GM18517 (cell line): ENCODE data around the gene PTPRO.

Source experiments
- ATAC-seq: cut with Tn5 transposase; IDR thresholded peaks from one replicate; pipeline ENCODE4 v1.9.1; 2021; ENCODE audit warnings: mild to moderate bottlenecking, moderate library complexity; ENCODE audit not compliant: unreplicated experiment

The PTPRO gene

DNA sequence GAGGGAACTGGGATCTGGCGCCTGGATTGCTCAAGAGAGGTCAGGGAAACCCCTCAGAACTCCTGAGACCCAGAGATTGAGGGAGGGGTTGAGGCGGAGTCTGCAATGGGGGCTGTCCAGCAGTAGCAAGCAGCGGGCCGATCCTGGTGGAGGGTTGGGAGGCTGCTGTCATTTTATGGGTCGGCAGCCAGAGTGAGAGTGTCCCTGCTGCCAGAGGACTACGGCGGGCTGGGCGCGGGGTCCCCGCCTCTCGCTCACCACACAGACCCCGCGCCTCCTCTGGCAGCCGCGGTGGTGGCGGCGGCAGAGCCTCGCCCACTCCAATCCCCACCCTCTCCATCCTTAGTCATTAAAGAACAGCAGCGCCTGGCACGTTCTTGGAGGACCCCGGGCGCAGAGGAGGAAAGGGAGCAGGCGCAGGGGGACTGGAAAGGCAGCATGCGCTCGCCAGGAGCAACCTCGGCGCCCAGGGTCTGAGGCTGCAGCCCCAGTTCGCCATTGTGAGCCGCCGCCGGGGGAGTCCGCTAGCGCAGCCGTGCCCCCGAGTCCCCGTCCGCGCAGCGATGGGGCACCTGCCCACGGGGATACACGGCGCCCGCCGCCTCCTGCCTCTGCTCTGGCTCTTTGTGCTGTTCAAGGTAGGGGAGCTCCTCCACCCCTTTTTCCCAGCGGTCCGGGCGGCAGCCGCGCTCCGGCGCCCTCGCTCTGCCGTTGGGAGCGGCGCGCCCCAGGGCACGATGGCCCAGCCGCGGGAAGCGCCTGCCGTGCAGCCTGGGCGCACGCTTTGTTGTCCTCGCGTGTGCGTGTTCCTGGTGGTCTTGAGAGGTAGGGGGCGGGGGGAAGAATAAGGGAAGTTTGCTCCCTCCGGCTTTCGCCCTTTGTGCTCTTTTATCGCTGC is at the start of gene PTPRO:
Gene PTPRO (plus strand): TSS at position 345 of the 898 bp plus-strand sequence.
- ATAC-seq = no peak

- no peak for ATAC-seq
Observed at GRCh38 chr12:15273896-15274295, 48.4 kb upstream of the PTPRO start.

GRCh38 chr12:15274561-15274967 is 47.7 kb upstream of the PTPRO start:
- ATAC-seq = no peak

DNA sequence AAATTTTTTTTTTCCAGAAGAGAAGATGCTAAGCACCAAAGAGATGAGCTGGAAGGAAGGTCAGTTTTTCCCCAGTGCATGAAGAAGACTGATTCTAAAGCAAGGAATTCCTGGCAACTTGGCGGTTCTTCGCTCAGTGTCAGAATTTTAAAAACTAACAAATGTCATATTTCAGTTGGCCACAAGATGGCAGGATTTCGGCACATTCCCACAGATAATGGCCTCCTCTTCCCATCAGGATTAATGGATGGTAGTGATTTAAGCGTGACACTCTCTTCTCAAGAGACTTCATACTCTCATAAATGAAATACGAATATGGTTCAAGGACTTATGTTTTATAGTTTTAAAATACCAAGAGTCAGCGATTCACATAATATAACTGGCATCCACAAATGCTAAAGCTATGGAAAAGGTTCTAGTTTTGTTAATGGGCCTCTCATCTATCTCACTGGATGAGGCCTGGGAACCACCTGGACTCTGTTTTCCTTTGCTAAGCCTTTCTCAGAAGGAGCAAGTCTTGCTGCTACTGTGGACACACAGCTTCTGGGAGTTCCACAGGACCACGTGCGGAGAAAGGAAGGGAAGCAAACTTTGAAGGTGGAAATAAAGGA is 46.1 kb upstream of the PTPRO start:
- ATAC-seq = no peak

- ATAC-seq = peak; percentile 94
Observed at GRCh38 chr12:15278816-15279658, 43.3 kb upstream of the PTPRO start.

DNA sequence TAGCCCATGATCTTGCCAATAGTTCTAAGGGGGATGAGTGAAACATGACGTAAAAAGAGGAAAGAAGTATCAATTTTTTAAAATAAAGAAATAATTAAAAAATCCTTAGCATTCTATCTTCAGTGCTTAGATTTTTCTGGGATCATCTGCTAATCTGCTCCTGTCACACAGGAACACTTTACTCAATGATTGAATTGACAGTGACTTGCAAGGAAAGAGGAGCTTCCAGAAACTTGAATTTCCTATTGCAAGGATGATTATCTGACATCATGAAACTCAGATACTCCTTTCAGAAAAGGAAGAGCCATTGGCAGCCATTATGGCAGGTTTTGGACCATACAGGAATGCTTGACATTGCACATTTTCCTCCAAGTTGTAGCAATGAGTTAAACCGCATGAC is 41.4 kb upstream of the PTPRO start:
- ATAC-seq = no peak

- ATAC-seq = no peak
Observed at GRCh38 chr12:15289192-15289591, 33.1 kb upstream of the PTPRO start.

DNA sequence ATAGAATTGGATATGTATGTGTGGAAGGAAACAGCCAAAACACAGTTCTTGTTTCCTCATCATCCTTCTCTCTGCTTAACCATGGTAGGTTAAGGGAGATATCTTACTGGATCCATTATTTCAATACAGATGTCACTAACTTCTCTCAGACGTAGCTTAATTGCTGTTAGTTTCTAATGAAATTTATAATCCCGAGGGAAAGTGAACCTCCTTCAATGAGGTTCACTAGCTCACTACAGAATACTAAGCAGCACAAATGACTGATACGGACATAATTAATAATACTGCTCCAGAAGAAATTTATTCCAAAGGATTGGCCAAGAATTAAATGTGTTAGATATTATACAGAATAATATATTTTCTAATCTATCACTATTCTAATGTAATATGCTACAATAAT is 28.6 kb upstream of the PTPRO start:
- no peak for ATAC-seq

DNA sequence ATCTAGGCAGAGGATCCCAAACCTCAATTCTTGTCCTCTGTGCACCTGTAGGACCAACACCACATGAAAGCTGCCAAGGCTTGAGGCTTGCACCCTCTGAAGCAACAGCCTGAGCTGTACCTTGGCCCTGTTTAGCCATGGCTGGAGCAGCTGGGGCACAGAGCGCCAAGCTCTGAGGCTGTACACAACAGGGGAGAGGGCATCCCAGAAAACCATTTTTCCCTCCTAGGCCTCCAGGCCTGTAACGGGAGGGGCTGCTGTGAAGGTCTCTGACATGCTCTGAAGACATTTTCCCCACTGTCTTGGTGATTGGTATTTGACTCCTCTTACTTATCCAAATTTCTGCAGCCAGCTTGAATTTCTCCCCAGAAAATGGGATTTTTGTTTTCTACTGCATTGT is 22.4 kb upstream of the PTPRO start:
- ATAC-seq = no peak

GRCh38 chr12:15304296-15304695 is 18.0 kb upstream of the PTPRO start:
- no peak for ATAC-seq

DNA sequence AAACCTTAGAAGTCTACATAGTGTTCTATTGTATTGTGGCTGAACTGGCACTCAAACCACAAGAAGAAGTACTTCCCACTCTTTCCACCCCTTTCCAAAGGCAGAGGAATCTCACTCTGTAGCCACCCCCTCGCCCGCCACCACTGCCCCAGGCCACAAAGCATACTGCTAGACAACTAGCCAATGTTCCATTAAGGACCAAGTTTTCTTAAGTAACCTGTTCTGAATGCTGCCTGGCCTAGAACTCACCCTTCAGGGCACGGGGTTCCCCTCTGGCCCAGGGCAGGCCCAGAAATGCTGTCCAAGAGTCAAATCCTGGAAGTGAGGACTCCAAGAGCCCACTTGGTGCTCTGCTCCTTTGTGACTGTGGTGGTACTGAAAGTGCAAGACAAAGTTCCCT is 15.7 kb upstream of the PTPRO start:
- ATAC-seq = no peak

- ATAC-seq = no peak
Observed at GRCh38 chr12:15307079-15307478, 15.2 kb upstream of the PTPRO start.

- ATAC-seq = no peak
Observed at GRCh38 chr12:15318841-15319240, 3.5 kb upstream of the PTPRO start.

GRCh38 chr12:15320881-15321280 is 1.4 kb upstream of the PTPRO start:
- no peak for ATAC-seq

DNA sequence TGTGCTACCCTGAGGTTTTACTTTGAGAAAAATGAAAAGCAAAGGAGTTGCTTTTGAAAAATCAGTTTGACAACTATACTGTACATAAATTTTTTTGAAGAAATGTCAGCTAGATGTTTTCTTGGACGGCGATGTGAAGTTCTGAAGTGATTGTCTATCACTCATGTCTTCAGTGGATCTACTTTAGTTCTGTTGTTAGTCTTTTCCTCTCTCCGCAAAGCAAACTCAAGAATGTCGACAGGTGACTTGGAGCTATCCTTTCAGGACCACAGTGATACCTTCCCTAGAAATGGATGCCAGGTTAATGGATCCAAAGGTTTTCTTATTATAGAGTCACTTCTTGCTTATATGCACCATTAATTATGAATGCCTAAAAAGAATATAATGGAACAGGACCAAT is 1.2 kb downstream of the PTPRO start:
- ATAC-seq = no peak

DNA sequence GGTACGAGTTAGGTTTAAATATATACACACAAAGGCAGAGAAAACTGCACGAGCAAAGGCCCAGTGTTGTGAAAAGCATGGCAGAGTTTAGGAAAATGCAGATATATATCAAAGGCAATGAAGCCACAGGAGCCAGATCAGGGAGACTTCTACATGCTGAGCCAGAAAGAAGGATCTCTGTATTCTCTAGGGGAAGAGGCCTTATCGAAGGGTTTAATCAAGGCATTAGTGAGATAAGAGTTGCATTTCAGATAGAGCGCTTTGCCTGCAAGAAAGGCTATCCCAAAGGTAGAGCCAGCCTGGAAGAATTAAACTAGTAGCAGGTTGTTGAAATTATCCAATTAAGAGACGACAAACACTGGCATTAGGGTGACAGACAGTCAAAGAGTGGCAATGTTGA is 7.6 kb downstream of the PTPRO start:
- no peak for ATAC-seq

DNA sequence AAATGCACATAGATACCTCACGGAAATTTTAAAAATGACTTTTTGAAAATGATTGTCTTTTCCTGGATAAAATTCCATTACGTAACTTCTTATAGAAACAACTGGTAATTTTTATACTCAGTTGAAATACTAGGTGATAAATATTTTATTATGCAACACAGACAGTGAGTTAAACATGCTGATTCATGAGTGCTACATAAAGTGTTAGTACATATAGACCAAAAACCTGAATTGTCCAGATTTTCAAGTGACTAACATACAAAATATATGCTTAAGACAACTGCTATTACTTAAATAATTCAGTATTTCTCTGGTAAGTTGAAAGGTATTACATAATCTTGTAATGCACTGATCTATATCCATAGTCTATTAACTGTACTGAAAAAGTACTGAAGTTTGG is 11.9 kb downstream of the PTPRO start:
- no peak for ATAC-seq

- no peak for ATAC-seq
Observed at GRCh38 chr12:15335959-15336358, 13.7 kb downstream of the PTPRO start.

DNA sequence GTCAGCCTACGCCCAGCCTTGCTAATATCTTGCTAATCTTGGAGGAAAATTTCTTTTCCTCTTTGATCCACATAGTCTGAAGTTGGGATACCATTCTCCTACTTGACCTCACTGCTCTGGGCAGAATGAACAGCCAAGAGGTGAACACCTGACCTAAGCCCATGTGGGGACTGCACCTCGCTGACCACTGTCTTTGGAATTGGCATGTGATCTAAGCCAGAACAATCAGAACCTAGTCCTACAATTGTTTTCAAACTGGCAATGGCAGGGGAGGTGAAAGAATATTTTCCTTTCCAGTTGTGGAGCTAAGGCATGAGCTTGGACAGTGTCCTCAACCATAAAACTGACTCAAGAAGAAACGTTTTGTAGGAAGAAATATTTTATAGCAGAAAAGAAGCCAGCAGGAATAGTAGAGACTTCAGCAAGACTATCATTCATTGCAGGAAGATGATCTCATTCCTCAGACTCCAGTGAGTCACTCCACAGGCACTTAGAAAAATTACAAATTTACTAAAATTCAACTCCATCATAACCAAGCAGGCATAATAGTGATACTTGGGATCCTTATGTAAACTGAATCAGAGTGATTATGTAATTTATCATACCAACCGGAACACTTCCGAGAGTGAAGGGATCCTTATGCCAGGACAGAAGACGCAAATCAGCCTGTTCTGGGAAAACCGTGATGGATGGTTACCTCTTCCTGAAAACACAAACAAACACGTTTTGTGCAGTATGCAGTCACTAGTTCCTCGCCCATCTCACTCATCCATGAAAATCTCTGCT is 14.7 kb downstream of the PTPRO start:
- no peak for ATAC-seq

GRCh38 chr12:15341371-15341770 is 19.1 kb downstream of the PTPRO start:
- no peak for ATAC-seq

GRCh38 chr12:15344561-15344960 is 22.3 kb downstream of the PTPRO start:
- ATAC-seq = no peak
